Tibial nerve (tissue), 4 donors: ENCODE measurements around the gene TMEM169.

ENCODE experiments used
- EP300 ChIP-seq, 2 donors: sonication (generic); formaldehyde crosslinking; IDR thresholded peaks; one replicate each; pipeline ENCODE4 v1.6.1; 2017; ENCODE audit warnings: antibody characterized with exemption in 2 of 2, mild to moderate bottlenecking in 1 of 2
- POLR2A ChIP-seq, 2 donors: fragments of 450-650 bp; IDR thresholded peaks; one replicate each; pipeline ENCODE4 v1.6.1; 2017; ENCODE audit warnings: antibody characterized with exemption in 2 of 2, mild to moderate bottlenecking in 2 of 2, moderate library complexity in 2 of 2
- TF ChIP-seq, protein P1 (sequence below), 5 experiments: fragments of 200-600 bp in 3 of 5; fragments of 450-650 bp in 2 of 5; sonication (generic) in 3 of 5; IDR thresholded peaks; one replicate each; pipeline ENCODE4 v1.5.1; 2016 to 2019; ENCODE audit warnings: antibody characterized with exemption in 5 of 5, mild to moderate bottlenecking in 3 of 5, moderate library complexity in 2 of 5

DNA sequence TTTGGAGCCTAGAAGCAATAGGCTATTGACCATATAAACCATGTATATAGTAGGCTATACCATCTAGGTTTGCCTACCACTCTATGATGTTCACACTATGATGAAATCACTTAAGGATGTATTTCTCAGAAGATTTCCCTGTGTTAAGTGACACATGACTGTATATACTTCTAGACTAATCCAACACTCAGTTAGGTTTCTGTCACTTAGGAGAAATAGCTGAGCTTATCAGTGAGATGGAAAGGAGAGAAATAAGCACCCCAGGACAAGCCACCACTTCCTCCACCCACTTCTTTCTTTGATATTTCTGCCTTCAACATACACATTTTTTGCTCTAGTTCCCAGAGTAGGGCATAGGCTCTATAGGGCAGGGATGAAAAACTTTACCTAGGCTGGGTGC is 7.9 kb upstream of the TMEM169 start:
- TF ChIP-seq, protein P1, sequence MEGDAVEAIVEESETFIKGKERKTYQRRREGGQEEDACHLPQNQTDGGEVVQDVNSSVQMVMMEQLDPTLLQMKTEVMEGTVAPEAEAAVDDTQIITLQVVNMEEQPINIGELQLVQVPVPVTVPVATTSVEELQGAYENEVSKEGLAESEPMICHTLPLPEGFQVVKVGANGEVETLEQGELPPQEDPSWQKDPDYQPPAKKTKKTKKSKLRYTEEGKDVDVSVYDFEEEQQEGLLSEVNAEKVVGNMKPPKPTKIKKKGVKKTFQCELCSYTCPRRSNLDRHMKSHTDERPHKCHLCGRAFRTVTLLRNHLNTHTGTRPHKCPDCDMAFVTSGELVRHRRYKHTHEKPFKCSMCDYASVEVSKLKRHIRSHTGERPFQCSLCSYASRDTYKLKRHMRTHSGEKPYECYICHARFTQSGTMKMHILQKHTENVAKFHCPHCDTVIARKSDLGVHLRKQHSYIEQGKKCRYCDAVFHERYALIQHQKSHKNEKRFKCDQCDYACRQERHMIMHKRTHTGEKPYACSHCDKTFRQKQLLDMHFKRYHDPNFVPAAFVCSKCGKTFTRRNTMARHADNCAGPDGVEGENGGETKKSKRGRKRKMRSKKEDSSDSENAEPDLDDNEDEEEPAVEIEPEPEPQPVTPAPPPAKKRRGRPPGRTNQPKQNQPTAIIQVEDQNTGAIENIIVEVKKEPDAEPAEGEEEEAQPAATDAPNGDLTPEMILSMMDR (IDR thresholded peaks at IDR 0.05): no peak
- TF ChIP-seq POLR2A (IDR thresholded peaks at IDR 0.05) (no peak), EP300 (IDR thresholded peaks at IDR 0.05) (no peak)
